ENCODE measurements around the gene DHX35. TPM values are rescaled to one million over a fixed set of nuclear protein-coding genes. Genes with fewer than 3 reads are reported as not detected.

Gene DHX35
- total RNA-seq, 1 experiment from 2014 or later = 29.5 TPM

DNA sequence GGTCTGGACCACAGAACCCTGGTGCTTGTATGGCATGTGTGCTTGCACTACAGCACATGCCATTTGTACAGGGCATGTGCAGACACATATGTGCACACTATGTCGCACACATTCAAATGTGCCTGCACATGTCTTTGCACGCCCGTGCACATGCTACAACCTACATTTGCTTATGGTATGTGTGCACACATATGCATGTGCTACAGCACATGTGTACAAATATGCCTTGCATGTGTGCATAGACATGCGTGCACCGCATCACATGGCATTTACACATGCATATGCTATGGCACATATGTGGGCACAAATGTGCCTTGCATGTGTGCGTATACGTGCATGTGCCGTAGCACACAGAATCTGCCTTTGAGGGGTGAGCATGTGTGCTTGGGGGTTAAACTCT, 90.5 kb downstream of the DHX35 start:
- POLR2A ChIA-PET = interaction anchor here (1.0 kb wide), 1 partner anchor 31 kb away, joined by 4 read pairs; no protein-coding TSS in a partner anchor

DNA sequence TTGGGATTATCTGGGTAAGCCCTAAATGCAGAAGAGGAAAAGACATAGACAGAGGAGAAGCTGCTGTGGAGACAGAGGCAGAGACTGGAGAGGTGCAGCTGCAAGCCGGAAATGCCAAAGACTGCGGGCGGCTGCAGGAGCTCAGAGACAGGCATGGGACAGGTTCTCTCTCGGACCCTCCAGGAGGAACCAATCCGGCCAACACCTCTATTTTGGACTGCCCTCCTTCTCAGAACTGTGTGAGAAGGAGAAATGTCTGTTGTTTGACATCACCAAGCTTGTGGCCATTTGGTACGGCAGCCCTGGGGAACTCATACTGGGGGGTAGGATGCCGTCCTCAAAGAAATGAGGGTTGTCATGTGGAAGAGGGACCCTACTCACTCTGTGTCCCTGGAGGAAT, 95.0 kb downstream of the DHX35 start:
- Histone ChIP-seq H3K9me3 (no peaks in the 10 kb centered on the region), H3K36me3 (ENCODE audit: control insufficient read depth, insufficient read depth, low read length) (no peaks in the 10 kb centered on the region), H3K4me1 (no peaks in the 10 kb centered on the region), H3K4me3 (ENCODE audit: low read depth, low read length) (no peak overlapping the region), H3K27me3 (replicated peaks; ENCODE audit: control insufficient read depth, insufficient read depth, low read length) (peaks cover 2% of the 10 kb centered on the region)
- TF ChIP-seq, protein P1, sequence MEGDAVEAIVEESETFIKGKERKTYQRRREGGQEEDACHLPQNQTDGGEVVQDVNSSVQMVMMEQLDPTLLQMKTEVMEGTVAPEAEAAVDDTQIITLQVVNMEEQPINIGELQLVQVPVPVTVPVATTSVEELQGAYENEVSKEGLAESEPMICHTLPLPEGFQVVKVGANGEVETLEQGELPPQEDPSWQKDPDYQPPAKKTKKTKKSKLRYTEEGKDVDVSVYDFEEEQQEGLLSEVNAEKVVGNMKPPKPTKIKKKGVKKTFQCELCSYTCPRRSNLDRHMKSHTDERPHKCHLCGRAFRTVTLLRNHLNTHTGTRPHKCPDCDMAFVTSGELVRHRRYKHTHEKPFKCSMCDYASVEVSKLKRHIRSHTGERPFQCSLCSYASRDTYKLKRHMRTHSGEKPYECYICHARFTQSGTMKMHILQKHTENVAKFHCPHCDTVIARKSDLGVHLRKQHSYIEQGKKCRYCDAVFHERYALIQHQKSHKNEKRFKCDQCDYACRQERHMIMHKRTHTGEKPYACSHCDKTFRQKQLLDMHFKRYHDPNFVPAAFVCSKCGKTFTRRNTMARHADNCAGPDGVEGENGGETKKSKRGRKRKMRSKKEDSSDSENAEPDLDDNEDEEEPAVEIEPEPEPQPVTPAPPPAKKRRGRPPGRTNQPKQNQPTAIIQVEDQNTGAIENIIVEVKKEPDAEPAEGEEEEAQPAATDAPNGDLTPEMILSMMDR (IDR thresholded peaks at IDR 0.05; ENCODE audit: insufficient read depth in 1 of 2, low read depth in 1 of 2, low read length in 1 of 2, severe bottlenecking in 1 of 2, unreplicated experiment in 1 of 2) = no peak
- no TSS peak for BruUV-seq (replicated peaks)
- POLR2A ChIA-PET = no interaction called here
- Mint-ChIP-seq H3K36me3 (ENCODE audit: insufficient read depth, unreplicated experiment) (no peaks in the 10 kb centered on the region), H3K9me3 (ENCODE audit: unreplicated experiment) (no peaks in the 10 kb centered on the region), H3K27me3 (ENCODE audit: insufficient read depth, unreplicated experiment) (peaks cover 41% of the 10 kb centered on the region), H3K27ac (ENCODE audit: unreplicated experiment) (no peak overlapping the region), H3K4me3 (ENCODE audit: unreplicated experiment) (no peak overlapping the region), H3K4me1 (ENCODE audit: low read depth, unreplicated experiment) (no peaks in the 10 kb centered on the region)
- CTCF ChIA-PET = interaction anchor here (0.9 kb wide), 1 partner anchor 18 kb away, joined by 3 read pairs; no protein-coding TSS in a partner anchor
- DNase-seq = no peak
- intact Hi-C loops (cut with micrococcal nuclease; ENCODE audit: unreplicated experiment) = no loop called here

More for the DNA sequence above, 90.5 kb downstream of the DHX35 start:
- Mint-ChIP-seq H3K27me3 (ENCODE audit: insufficient read depth, unreplicated experiment) (peaks cover 20% of the 10 kb centered on the region), H3K27ac (ENCODE audit: unreplicated experiment) (no peak overlapping the region), H3K36me3 (ENCODE audit: insufficient read depth, unreplicated experiment) (peaks cover 6% of the 10 kb centered on the region), H3K4me1 (ENCODE audit: low read depth, unreplicated experiment) (no peaks in the 10 kb centered on the region), H3K4me3 (ENCODE audit: unreplicated experiment) (no peak overlapping the region), H3K9me3 (ENCODE audit: unreplicated experiment) (no peaks in the 10 kb centered on the region)
- CTCF ChIA-PET = interaction anchor here (1.1 kb wide), 1 partner anchor 22 kb away, joined by 3 read pairs; no protein-coding TSS in a partner anchor
- H3K9me3 ChIP-seq = no peaks in the 10 kb centered on the region
- TF ChIP-seq, protein P1 (IDR thresholded peaks at IDR 0.05; ENCODE audit: insufficient read depth in 1 of 2, low read depth in 1 of 2, low read length in 1 of 2, severe bottlenecking in 1 of 2, unreplicated experiment in 1 of 2) = no peak
- no peaks in the 10 kb centered on the region for H3K27me3 ChIP-seq (replicated peaks; ENCODE audit: control insufficient read depth, insufficient read depth, low read length)
- peaks cover 4% of the 10 kb centered on the region; the same call in 1 of the 2 replicates for H3K4me1 ChIP-seq
- H3K36me3 ChIP-seq (ENCODE audit: control insufficient read depth, insufficient read depth, low read length) = no peaks in the 10 kb centered on the region
- intact Hi-C loops (cut with micrococcal nuclease; ENCODE audit: unreplicated experiment) = no loop called here
- BruUV-seq (replicated peaks) = no TSS peak
- DNase-seq = no peak
- H3K4me3 ChIP-seq (ENCODE audit: low read depth, low read length) = no peak overlapping the region

DNA sequence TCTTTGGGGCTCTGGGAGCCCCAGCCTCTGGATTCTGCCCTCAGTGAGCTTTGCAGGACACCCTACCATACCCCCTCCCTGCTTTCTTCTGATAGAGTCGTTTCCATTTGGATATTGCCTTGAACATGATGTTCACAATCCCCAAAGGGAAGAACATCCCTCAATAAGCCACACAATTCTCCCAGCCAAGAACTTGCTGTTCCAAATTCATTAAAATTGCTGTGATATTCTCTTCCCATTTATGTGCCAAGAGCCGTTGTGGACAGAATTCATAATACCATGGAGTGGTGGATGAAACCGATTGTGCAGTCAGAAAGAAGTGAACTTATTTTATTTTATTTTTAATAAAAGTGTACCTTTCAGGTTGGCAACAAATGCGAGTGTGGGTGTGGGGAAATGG, 95.8 kb downstream of the DHX35 start:
- H3K36me3 ChIP-seq (ENCODE audit: control insufficient read depth, insufficient read depth, low read length) = no peaks in the 10 kb centered on the region
- DNase-seq = no peak
- no peak overlapping the region for H3K4me3 ChIP-seq (ENCODE audit: low read depth, low read length)
- no peaks in the 10 kb centered on the region for H3K4me1 ChIP-seq
- intact Hi-C loops (cut with micrococcal nuclease; ENCODE audit: unreplicated experiment) = no loop called here
- no peaks in the 10 kb centered on the region for H3K9me3 ChIP-seq
- TF ChIP-seq, protein P1 (IDR thresholded peaks at IDR 0.05; ENCODE audit: insufficient read depth in 1 of 2, low read depth in 1 of 2, low read length in 1 of 2, severe bottlenecking in 1 of 2, unreplicated experiment in 1 of 2) = no peak
- ChIA-PET POLR2A (interaction anchor here (0.5 to 0.6 kb wide), 2 partner anchors 13 to 39 kb away, joined by 3 read pairs; no protein-coding TSS in a partner anchor), CTCF (interaction anchor here (1.7 kb wide), 1 partner anchor 7 kb away, joined by 5 read pairs; no protein-coding TSS in a partner anchor)
- Mint-ChIP-seq H3K36me3 (ENCODE audit: insufficient read depth, unreplicated experiment) (no peaks in the 10 kb centered on the region), H3K4me3 (ENCODE audit: unreplicated experiment) (no peak overlapping the region), H3K4me1 (ENCODE audit: low read depth, unreplicated experiment) (no peaks in the 10 kb centered on the region), H3K27me3 (ENCODE audit: insufficient read depth, unreplicated experiment) (peaks cover 40% of the 10 kb centered on the region), H3K9me3 (ENCODE audit: unreplicated experiment) (no peaks in the 10 kb centered on the region), H3K27ac (ENCODE audit: unreplicated experiment) (no peak overlapping the region)
- no TSS peak for BruUV-seq (replicated peaks)
- H3K27me3 ChIP-seq (replicated peaks; ENCODE audit: control insufficient read depth, insufficient read depth, low read length) = peaks cover 2% of the 10 kb centered on the region

All from Caco-2 (cell line).